Liver (tissue), 2 donors: Measurements from ENCODE around the gene SLC25A6.

ENCODE experiments used
- RAD21 ChIP-seq, 2 donors: IDR thresholded peaks; 2 replicates each; pipeline ENCODE4 v1.6.1; 2016; ENCODE audit warnings: antibody characterized with exemption in 2 of 2, mild to moderate bottlenecking in 2 of 2
- SP1 ChIP-seq: IDR thresholded peaks from 2 replicates; pipeline ENCODE4 v1.6.1; 2018; ENCODE audit warnings: antibody characterized with exemption, mild to moderate bottlenecking
- TAF1 ChIP-seq: conservative IDR thresholded peaks from 2 replicates; pipeline ENCODE4 v1.6.1; 2016; ENCODE audit warnings: antibody characterized with exemption, mild to moderate bottlenecking
- donor health status: healthy.

- TF ChIP-seq RAD21 (IDR thresholded peaks at IDR 0.05) (no peak), SP1 (no peak), TAF1 (no peak)
Observed at GRCh38 chrX:1403228-1403627, 11.3 kb upstream of the SLC25A6 start.
